Activated naive CD8-positive, alpha-beta T cell treated with anti-CD3 and anti-CD28 coated beads for 36 hours (primary cell): ENCODE data around the gene HOXC9. TPM values are rescaled to one million over a fixed set of nuclear protein-coding genes. Genes with fewer than 3 reads are reported as not detected.
A peak's percentile ranks its signal among the peaks of the same experiment; 100 is the strongest.

Source experiments
- DNase-seq: peaks from one replicate; pipeline ENCODE4 v3.0.0; 2021
- H3K27ac Mint-ChIP-seq: one replicate; pipeline ENCODE4 v1.8.0; 2022; ENCODE audit warnings: mild to moderate bottlenecking, moderate library complexity, mixed read lengths
- H3K27me3 Mint-ChIP-seq: one replicate; pipeline ENCODE4 v1.8.0; 2022; ENCODE audit warnings: mild to moderate bottlenecking, mixed read lengths
- H3K36me3 Mint-ChIP-seq: one replicate; pipeline ENCODE4 v1.8.0; 2021; ENCODE audit warnings: mild to moderate bottlenecking, mixed read lengths
- H3K4me1 Mint-ChIP-seq: one replicate; pipeline ENCODE4 v1.8.0; 2021; ENCODE audit warnings: mixed read lengths
- H3K4me3 Mint-ChIP-seq: one replicate; pipeline ENCODE4 v1.8.0; 2022; ENCODE audit warnings: mild to moderate bottlenecking, moderate library complexity, mixed read lengths
- H3K9me3 Mint-ChIP-seq: one replicate; pipeline ENCODE4 v1.8.0; 2022; ENCODE audit warnings: mixed read lengths
- total RNA-seq, 2 experiments: library from RNA; stranded (reverse); gene quantifications; one replicate each; pipeline ENCODE4 v1.2.3, GENCODE V29; 2021

HOXC9 gene
- total RNA-seq, 2 experiments from 2014 or later: not detected

GRCh38 chr12:53996240-53997203 lies 3.4 kb upstream of the HOXC9 start:
- Mint-ChIP-seq H3K36me3 (peaks cover 3% of the 10 kb centered on the region), H3K9me3 (no peaks in the 10 kb centered on the region), H3K4me1 (peaks cover 33% of the 10 kb centered on the region), H3K27me3 (peaks cover 98% of the 10 kb centered on the region), H3K4me3 (peak overlapping the region; percentile 76), H3K27ac (no peak overlapping the region)
- no peak for DNase-seq

GRCh38 chr12:53997204-53998109 lies 2.5 kb upstream of the HOXC9 start:
- Mint-ChIP-seq H3K27ac (no peak overlapping the region), H3K27me3 (peaks cover 98% of the 10 kb centered on the region), H3K4me1 (peaks cover 35% of the 10 kb centered on the region), H3K36me3 (peaks cover 3% of the 10 kb centered on the region), H3K4me3 (no peak overlapping the region), H3K9me3 (no peaks in the 10 kb centered on the region)
- no peak for DNase-seq

GRCh38 chr12:53998110-53998899 lies 1.7 kb upstream of the HOXC9 start:
- no peak overlapping the region for H3K4me3 Mint-ChIP-seq
- peaks cover 98% of the 10 kb centered on the region for H3K27me3 Mint-ChIP-seq
- DNase-seq: no peak
- peaks cover 3% of the 10 kb centered on the region for H3K36me3 Mint-ChIP-seq
- H3K9me3 Mint-ChIP-seq: no peaks in the 10 kb centered on the region
- H3K4me1 Mint-ChIP-seq: peaks cover 36% of the 10 kb centered on the region
- no peak overlapping the region for H3K27ac Mint-ChIP-seq

GRCh38 chr12:53998900-53999236 lies 1.1 kb upstream of the HOXC9 start:
- Mint-ChIP-seq H3K4me3 (no peak overlapping the region), H3K9me3 (no peaks in the 10 kb centered on the region), H3K36me3 (peaks cover 3% of the 10 kb centered on the region), H3K27ac (no peak overlapping the region), H3K4me1 (peaks cover 35% of the 10 kb centered on the region), H3K27me3 (peaks cover 98% of the 10 kb centered on the region)
- no peak for DNase-seq

DNA sequence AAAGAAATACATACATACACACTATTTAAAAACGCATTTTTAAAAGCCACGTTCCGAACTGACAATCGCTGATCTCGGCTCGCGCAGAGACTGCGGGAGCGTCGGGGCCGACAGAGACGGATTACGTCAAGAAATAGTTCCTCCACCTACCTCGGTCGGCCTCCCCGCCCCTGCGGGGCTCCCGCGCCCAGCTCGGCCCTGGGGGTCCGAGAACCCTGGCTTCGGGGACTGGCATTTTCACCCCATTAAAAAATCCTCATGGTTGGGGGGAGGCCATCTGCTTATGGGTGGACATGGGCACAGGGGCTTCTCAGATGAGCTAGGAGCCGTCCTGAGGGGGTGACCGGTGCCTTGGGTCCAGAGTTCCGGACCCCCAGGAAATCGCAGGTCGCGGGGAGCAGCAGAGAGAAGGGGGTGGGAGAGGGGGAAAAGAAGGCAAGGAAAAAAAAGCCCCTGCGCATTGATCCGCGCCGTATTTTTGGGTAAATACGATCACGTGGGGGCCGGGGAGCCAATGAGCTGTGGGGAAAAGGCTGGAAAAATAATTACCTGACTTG lies 324 bp upstream of the HOXC9 start:
- Mint-ChIP-seq H3K4me1 (peaks cover 31% of the 10 kb centered on the region), H3K27me3 (peaks cover 98% of the 10 kb centered on the region), H3K9me3 (no peaks in the 10 kb centered on the region), H3K4me3 (peak overlapping the region; percentile 45), H3K27ac (no peak overlapping the region), H3K36me3 (peaks cover 2% of the 10 kb centered on the region)
- DNase-seq: no peak

GRCh38 chr12:54001283-54002187 lies 1.6 kb downstream of the HOXC9 start:
- Mint-ChIP-seq H3K9me3 (no peaks in the 10 kb centered on the region), H3K27me3 (peaks cover 98% of the 10 kb centered on the region), H3K36me3 (no peaks in the 10 kb centered on the region), H3K4me3 (no peak overlapping the region), H3K4me1 (peaks cover 28% of the 10 kb centered on the region), H3K27ac (no peak overlapping the region)
- DNase-seq: no peak

GRCh38 chr12:54002278-54002914 lies 2.4 kb downstream of the HOXC9 start:
- Mint-ChIP-seq H3K4me3 (no peak overlapping the region), H3K27ac (no peak overlapping the region), H3K4me1 (peaks cover 27% of the 10 kb centered on the region), H3K9me3 (no peaks in the 10 kb centered on the region), H3K27me3 (peaks cover 100% of the 10 kb centered on the region), H3K36me3 (no peaks in the 10 kb centered on the region)
- no peak for DNase-seq

DNA sequence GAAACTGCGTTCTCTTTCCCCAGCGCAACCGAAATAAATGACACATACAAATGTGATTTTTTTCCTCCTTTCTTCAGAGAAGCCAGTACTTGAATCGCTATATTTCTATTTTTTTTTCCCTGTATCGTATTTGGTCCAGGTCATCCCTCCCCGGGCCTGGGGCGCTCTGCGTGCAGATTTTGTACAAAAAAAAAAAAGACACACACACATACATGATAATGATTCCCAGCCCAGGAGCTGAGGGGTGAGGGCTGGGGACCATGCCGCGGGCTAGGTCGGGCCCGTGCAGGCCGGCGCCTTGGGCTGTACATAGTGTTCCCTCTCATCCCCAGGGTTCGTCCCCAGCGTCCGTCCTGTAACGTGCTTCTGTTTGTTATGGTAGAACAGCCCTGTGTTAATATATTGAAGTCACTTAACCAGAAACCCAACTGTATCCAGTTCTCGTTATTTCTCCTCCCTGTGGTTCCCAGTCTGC lies 3.0 kb downstream of the HOXC9 start:
- Mint-ChIP-seq H3K9me3 (no peaks in the 10 kb centered on the region), H3K27me3 (peaks cover 100% of the 10 kb centered on the region), H3K4me3 (no peak overlapping the region), H3K36me3 (no peaks in the 10 kb centered on the region), H3K4me1 (peaks cover 24% of the 10 kb centered on the region), H3K27ac (no peak overlapping the region)
- no peak for DNase-seq

- Mint-ChIP-seq H3K4me3 (no peak overlapping the region), H3K9me3 (no peaks in the 10 kb centered on the region), H3K27me3 (peaks cover 100% of the 10 kb centered on the region), H3K27ac (no peak overlapping the region), H3K4me1 (peaks cover 20% of the 10 kb centered on the region), H3K36me3 (no peaks in the 10 kb centered on the region)
- DNase-seq: no peak
Observed at GRCh38 chr12:54003625-54004024, 3.7 kb downstream of the HOXC9 start.

DNA sequence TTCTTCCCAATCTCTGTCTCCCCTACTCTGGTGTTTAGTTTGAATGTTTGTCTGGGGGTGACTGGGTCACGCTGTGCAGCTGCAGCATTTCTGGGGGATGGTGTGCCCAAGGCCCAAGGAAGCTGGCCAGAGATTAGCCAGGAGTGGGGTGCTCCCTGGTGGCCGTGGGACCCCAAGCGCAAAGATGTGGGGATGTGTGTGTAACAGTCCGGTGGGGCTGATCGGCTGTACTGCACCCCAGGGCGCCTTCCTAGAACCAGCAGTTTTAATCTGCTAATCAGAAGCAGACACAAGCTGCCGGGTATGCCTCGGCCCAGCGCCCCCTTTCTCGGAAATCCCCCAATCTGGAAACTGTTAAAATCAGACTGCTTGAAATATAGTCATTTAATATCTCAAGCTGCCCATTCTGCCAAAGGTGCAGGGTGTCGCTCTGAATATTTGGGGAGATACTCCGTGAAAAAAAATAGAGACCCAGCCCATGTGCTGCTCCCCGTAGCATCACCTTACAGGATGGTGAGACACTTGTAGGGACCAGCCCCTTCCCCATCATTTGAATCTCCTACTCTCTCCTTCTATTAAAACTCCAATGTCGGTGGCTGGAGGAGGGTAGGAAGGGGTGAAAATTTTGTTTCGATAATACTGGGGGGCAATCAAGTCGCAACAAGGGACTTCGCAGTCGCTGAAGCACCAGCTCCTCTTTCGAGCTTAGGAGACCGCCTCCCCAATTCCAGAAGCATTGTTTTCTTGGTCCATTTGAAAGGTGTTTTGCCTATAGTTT lies 4.3 kb downstream of the HOXC9 start:
- peaks cover 19% of the 10 kb centered on the region for H3K4me1 Mint-ChIP-seq
- no peak for DNase-seq
- H3K27ac Mint-ChIP-seq: no peak overlapping the region
- H3K9me3 Mint-ChIP-seq: no peaks in the 10 kb centered on the region
- peaks cover 99% of the 10 kb centered on the region for H3K27me3 Mint-ChIP-seq
- H3K36me3 Mint-ChIP-seq: no peaks in the 10 kb centered on the region
- no peak overlapping the region for H3K4me3 Mint-ChIP-seq

- Mint-ChIP-seq H3K4me1 (peaks cover 20% of the 10 kb centered on the region), H3K36me3 (no peaks in the 10 kb centered on the region), H3K4me3 (no peak overlapping the region), H3K9me3 (no peaks in the 10 kb centered on the region), H3K27ac (no peak overlapping the region), H3K27me3 (peaks cover 99% of the 10 kb centered on the region)
- no peak for DNase-seq
Observed at GRCh38 chr12:54004841-54005530, 5.0 kb downstream of the HOXC9 start.

DNA sequence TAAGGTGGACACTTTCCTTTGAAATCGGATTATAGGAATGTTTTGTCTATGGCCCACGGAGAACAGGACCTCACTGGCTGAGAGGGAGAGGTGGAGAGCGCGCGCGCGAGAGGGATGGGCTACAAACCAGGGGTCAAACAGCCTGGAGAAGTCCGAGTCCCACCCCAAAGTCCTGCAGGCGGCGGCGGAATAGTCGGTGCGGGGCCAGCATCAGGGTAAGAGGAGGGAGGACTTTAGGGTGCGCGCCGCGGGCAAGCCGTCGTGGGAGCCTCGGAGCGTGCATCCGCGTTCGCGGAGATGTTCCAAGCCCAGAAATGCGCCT lies 5.5 kb downstream of the HOXC9 start:
- no peak overlapping the region for H3K4me3 Mint-ChIP-seq
- DNase-seq: no peak
- no peaks in the 10 kb centered on the region for H3K36me3 Mint-ChIP-seq
- peaks cover 99% of the 10 kb centered on the region for H3K27me3 Mint-ChIP-seq
- H3K4me1 Mint-ChIP-seq: peaks cover 21% of the 10 kb centered on the region
- H3K27ac Mint-ChIP-seq: no peak overlapping the region
- no peaks in the 10 kb centered on the region for H3K9me3 Mint-ChIP-seq
